Measurements from ENCODE around the gene ADTRP. TPM values are rescaled to one million over a fixed set of nuclear protein-coding genes. Genes with fewer than 3 reads are reported as not detected.

Gene ADTRP
- total and polyA plus RNA-seq, 10 of the 15 experiments (the other 5 are each of a cell fraction or from before 2014, with no cell fraction given), result 0.10 to 2.6 (median 2.1) TPM

DNA sequence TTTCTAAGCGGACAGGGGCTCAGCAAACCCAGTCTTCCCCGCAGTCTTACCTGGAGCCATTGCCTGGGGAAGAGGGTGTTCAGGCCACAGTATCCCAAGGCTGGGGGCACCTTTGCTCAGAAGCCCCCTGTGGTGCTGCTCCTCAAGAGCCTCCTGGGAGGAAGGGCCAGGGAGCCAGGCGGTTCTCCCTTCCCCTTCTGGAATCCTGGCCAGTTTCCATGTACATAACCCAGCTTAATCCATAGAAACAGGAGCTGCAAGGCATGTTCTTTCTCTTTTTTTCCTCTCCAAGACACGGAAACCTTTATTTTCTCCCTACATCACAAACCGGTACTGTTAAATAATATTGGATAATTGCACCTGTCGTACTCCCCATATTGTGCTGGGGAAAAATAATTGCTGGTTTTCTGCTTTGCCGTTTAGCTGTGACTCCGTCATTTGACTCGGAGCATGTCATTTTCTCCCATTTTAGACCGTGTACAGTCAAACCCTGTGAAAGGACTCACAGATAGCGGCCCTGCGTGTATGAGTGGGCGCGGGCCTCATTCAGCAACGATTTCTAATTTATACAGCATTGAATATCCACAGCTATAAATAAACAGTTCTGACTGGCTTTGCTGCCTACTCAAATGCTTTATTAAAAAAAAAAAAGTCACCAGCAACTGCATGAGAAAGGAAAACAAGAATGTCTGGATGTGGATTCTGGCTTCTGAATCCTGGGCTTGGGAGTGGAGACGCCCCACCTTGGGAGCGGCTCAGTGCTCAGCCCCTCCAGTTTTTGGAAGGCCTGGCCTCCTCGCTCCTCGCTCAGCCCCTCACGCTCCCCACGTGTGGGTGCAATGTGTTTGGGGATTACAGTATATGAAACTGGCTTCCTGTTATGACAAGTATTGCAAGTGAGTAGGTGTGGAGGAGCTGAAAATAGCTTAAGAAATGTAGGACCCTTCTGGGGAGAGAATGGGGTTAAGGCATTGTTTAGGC, 67.3 kb downstream of the ADTRP start:
- no peak for FAIRE-seq
- TF ChIP-seq MEF2B (IDR thresholded peaks at IDR 0.05; ENCODE audit: partially characterized antibody, poor library complexity, severe bottlenecking) (peak; percentile 94), BMI1 (IDR thresholded peaks at IDR 0.05; ENCODE audit: borderline replicate concordance) (0 out of 2 replicates have a peak, but pooled peaks have one; percentile 18), GABPA (IDR thresholded peaks at IDR 0.05; ENCODE audit: low read depth) (peak; percentile 51; the same call in 1 of the 2 replicates), CREM (IDR thresholded peaks at IDR 0.05; ENCODE audit: low read depth) (peak; percentile 88), IKZF2 (IDR thresholded peaks at IDR 0.05) (peak; percentile 91 to 93), FOXM1 (IDR thresholded peaks at IDR 0.05; ENCODE audit: low read depth, low read length) (peak; percentile 91), MEF2A (IDR thresholded peaks at IDR 0.05; ENCODE audit: insufficient read depth, low read depth, low read length) (peak; percentile 99), IKZF1 (conservative IDR thresholded peaks at IDR 0.05) (peak; percentile 94), BCL11A (IDR thresholded peaks at IDR 0.05; ENCODE audit: low read depth, low read length) (peak; percentile 86), SREBF2 (IDR thresholded peaks at IDR 0.05; ENCODE audit: low read length) (no peak), MYC (IDR thresholded peaks at IDR 0.05; ENCODE audit: insufficient read depth, insufficient read length, insufficient replicate concordance, low read length, severe bottlenecking) (no peak), YY1 (IDR thresholded peaks at IDR 0.05; ENCODE audit: low read depth, low read length) (peak; percentile 51; the same call in 1 of the 2 replicates), ZBED1 (IDR thresholded peaks at IDR 0.05; ENCODE audit: borderline replicate concordance) (peak; percentile 91), POLR2A (IDR thresholded peaks at IDR 0.05; ENCODE audit: low read depth, low read length) (0 out of 2 replicates have a peak, but pooled peaks have one; percentile 32)
- TF ChIP-seq, protein P1, sequence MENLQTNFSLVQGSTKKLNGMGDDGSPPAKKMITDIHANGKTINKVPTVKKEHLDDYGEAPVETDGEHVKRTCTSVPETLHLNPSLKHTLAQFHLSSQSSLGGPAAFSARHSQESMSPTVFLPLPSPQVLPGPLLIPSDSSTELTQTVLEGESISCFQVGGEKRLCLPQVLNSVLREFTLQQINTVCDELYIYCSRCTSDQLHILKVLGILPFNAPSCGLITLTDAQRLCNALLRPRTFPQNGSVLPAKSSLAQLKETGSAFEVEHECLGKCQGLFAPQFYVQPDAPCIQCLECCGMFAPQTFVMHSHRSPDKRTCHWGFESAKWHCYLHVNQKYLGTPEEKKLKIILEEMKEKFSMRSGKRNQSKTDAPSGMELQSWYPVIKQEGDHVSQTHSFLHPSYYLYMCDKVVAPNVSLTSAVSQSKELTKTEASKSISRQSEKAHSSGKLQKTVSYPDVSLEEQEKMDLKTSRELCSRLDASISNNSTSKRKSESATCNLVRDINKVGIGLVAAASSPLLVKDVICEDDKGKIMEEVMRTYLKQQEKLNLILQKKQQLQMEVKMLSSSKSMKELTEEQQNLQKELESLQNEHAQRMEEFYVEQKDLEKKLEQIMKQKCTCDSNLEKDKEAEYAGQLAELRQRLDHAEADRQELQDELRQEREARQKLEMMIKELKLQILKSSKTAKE (IDR thresholded peaks at IDR 0.05; ENCODE audit: low read depth, poor library complexity, severe bottlenecking), result peak; percentile 48
- TF ChIP-seq, protein P2, sequence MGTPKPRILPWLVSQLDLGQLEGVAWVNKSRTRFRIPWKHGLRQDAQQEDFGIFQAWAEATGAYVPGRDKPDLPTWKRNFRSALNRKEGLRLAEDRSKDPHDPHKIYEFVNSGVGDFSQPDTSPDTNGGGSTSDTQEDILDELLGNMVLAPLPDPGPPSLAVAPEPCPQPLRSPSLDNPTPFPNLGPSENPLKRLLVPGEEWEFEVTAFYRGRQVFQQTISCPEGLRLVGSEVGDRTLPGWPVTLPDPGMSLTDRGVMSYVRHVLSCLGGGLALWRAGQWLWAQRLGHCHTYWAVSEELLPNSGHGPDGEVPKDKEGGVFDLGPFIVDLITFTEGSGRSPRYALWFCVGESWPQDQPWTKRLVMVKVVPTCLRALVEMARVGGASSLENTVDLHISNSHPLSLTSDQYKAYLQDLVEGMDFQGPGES (IDR thresholded peaks at IDR 0.05), result no peak
- TF ChIP-seq, protein P3, sequence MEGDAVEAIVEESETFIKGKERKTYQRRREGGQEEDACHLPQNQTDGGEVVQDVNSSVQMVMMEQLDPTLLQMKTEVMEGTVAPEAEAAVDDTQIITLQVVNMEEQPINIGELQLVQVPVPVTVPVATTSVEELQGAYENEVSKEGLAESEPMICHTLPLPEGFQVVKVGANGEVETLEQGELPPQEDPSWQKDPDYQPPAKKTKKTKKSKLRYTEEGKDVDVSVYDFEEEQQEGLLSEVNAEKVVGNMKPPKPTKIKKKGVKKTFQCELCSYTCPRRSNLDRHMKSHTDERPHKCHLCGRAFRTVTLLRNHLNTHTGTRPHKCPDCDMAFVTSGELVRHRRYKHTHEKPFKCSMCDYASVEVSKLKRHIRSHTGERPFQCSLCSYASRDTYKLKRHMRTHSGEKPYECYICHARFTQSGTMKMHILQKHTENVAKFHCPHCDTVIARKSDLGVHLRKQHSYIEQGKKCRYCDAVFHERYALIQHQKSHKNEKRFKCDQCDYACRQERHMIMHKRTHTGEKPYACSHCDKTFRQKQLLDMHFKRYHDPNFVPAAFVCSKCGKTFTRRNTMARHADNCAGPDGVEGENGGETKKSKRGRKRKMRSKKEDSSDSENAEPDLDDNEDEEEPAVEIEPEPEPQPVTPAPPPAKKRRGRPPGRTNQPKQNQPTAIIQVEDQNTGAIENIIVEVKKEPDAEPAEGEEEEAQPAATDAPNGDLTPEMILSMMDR (IDR thresholded peaks at IDR 0.05 in 2 of 3, conservative IDR thresholded peaks at IDR 0.05 in 1 of 3; ENCODE audit: control insufficient read depth in 2 of 3, extremely low read depth in 1 of 3, insufficient read depth in 1 of 3, low read depth in 3 of 3, low read length in 3 of 3), result no peak

More for the DNA sequence above, 67.3 kb downstream of the ADTRP start:
- in situ Hi-C loops (cut with MboI), result loop anchor here (5.0 to 25.0 kb wide), 2 partner anchors 121 to 301 kb away; partner anchors contain the start of gene HIVEP1
- ChIA-PET CTCF (interaction anchor here (0.6 to 6.3 kb wide), 17 partner anchors 10 to 895 kb away, joined by 3 to 56 read pairs (median 4); no protein-coding TSS in a partner anchor), SMC1A (ENCODE audit: uncharacterized antibody, unreplicated experiment) (interaction anchor here (0.7 to 9.7 kb wide), 31 partner anchors 11 to 895 kb away, joined by 3 to 151 read pairs (median 6); no protein-coding TSS in a partner anchor), POLR2A (interaction anchor here (0.6 to 7.8 kb wide), 12 partner anchors 12 to 405 kb away, joined by 3 to 69 read pairs (median 5); no protein-coding TSS in a partner anchor), RAD21 (ENCODE audit: unreplicated experiment) (interaction anchor here (0.7 to 7.4 kb wide), 31 partner anchors 9 to 1616 kb away, joined by 3 to 117 read pairs (median 6); partner anchors contain the start of genes EDN1 and HIVEP1)
- no peaks in the 10 kb centered on the region for H3K36me3 ChIP-seq (ENCODE audit: control insufficient read depth in 2 of 2, insufficient read depth in 2 of 2, low read length in 1 of 2)
- peaks cover 2% of the 10 kb centered on the region; the same call in 2 of the 3 replicates for H3K9me3 ChIP-seq (replicated peaks; ENCODE audit: control insufficient read depth, insufficient read depth, low read length)
- WGBS (ENCODE audit: insufficient coverage, insufficient replicate concordance, low lambda C conversion rate, missing lambda C conversion rate), result 31% methylated on average over 21 of the region's 21 CpGs
- H3K27ac ChIP-seq (ENCODE audit: control insufficient read depth, insufficient read depth), result peak overlapping the region; percentile 75
- peak overlapping the region; percentile 63 for H2AFZ ChIP-seq (ENCODE audit: control insufficient read depth, low read depth, low read length)
- peak overlapping the region; percentile 46 for H3K9ac ChIP-seq (ENCODE audit: control insufficient read depth, insufficient read depth, low read length)
- H4K20me1 ChIP-seq (ENCODE audit: control insufficient read depth, insufficient read depth), result no peaks in the 10 kb centered on the region
- TSS peak; percentile 75 for BruUV-seq (replicated peaks)
- peak overlapping the region; percentile 18 for H3K4me2 ChIP-seq (ENCODE audit: control insufficient read depth, insufficient read depth)
- H3K27me3 ChIP-seq (replicated peaks in 1 of 2; ENCODE audit: control insufficient read depth in 2 of 2, insufficient read depth in 2 of 2, low read length in 1 of 2), result no peaks in the 10 kb centered on the region
- H3K79me2 ChIP-seq (ENCODE audit: control insufficient read depth, insufficient read depth, low read length), result no peaks in the 10 kb centered on the region; the same call in 1 of the 2 replicates
- intact Hi-C loops (cut with micrococcal nuclease; ENCODE audit: unreplicated experiment), result loop anchor here (2.0 to 5.0 kb wide), 6 partner anchors 76 to 646 kb away; partner anchors contain the start of genes EDN1 and HIVEP1
- DNase-seq (ENCODE audit: low read depth, low spot score), result peak; percentile 67
- H3K4me3 ChIP-seq, result peak overlapping the region; percentile 17; the same call in 1 of the 2 replicates
- H3K4me1 ChIP-seq (ENCODE audit: control insufficient read depth, insufficient read depth, low read length), result peaks cover 45% of the 10 kb centered on the region
- ATAC-seq, result peak; percentile 62
